Dedifferentiated amniotic fluid mesenchymal stem cell (primary cell): ENCODE data around the gene MBD4.
"Not testable (repeated sequence)": the region's sequence is repeated elsewhere in the genome, so short reads cannot be mapped to it uniquely, and the experiment has no call there.

Source experiments
- DNase-seq: peaks from one replicate; pipeline ENCODE4 v3.0.0-alpha.2; 2016; ENCODE audit errors: extremely low spot score

Gene MBD4

DNA sequence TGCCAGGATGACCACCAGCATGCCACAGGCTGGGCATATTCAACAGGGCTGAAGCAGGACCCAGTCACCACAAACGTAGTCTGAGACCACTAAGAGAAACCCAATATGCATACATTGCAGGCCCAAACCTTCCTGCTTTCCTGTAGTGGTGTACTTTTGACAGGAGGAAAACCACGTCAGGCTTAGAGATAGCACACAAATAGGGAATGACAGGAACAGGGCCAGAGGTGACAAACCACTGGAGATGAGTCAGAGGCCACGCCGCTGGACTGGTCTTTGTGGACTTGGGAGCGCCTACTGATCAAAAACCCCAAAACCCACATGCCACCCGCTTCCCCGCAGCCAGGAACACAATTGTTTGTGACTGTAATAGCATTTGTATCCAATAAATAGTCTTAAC, 7.7 kb downstream of the MBD4 start:
- no peak for DNase-seq

- DNase-seq = no peak
Observed at GRCh38 chr3:129429602-129430001, 10.1 kb downstream of the MBD4 start.

DNA sequence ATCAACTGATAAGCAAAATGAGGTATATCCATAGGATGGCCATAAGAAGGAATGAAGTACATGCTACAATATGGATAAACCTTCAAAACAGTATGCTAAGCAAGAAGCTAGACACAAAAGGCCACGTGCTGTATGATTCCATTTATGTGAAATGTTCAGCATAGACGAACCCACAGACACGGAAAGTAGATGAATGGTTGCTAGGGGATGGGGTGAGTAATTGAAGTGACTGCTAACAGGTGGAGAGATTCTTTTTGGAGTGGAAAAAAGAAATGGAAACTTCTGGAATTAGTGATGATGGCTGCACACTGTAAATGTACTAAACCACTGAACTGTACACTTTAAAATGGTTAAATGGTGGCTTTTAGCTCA, 10.7 kb downstream of the MBD4 start:
- no peak for DNase-seq

- DNase-seq = peak; percentile 89
Observed at GRCh38 chr3:129428376-129429079, 11.2 kb downstream of the MBD4 start, which contains the start of gene EFCAB12. TSS of gene EFCAB12 (minus strand) at chr3:129428636. CDS start at chr3:129428488, 148 bp downstream.

DNA sequence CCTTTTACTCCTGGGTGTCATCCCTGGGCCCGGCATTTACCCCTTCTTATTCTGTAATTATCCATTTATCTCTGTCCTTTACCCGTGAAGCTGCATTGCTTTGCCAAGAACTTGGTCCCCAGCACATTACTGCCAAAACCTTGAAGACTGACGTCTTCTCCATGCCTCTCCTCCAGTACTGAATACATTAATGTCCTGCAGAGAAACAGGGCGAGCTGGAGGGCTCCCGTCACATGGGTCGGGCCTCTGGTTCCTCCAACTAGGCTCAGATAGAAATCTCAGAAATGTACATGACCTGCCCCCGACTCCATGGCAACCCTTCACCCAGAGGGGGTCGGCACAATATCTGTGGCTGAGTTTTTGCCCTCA, 11.8 kb downstream of the MBD4 start:
- DNase-seq = no peak

DNA sequence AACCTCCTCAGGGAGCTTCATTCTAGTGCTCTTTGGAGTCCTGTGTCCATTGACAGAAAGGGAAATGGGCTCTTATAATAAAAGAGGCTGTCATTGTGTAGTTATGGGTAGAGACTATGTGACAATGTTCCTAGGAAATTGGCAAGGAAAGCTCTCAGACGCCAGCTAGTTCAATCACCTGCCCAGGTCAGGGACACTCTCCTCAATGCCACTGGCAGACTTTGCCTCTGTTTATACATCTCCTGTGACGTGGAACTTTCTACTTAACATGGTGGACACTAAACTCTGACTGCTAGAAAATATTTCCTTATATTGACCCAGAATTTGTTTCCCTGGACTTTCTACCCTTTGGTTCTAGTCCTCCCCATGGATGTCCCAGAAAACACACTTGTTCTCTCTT, 14.1 kb downstream of the MBD4 start:
- DNase-seq = no peak

- no peak for DNase-seq
Observed at GRCh38 chr3:129425213-129425612, 14.5 kb downstream of the MBD4 start.

DNA sequence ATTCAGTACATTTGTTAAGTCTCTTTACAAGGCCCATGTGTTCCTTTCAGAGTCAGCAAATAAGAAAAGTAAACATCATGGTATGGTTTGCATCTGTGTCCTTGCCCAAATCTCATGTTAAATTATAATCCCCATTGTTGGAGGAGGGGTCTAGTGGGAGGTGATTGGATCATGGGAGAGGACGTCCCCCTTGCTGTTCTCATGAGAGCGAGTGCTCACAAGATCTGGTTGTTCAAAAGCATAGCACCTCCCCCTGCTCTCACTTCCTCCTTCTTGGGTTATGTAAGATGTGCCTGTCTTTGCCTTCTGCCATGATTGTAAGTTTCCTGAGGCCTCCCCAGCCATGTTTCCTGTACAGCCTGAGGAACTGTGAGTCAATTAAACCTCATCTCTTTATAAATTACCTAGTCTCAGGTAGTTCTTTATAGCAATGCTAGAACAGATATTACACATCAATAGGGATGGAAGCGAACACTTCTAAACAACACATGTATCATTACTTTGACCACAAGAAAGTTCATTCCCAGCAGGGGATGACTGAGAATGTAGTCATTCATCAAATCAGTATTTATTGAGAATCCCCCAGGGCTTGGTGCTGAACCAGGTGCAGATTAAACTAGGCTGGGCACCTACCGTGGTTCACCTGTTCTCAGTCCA, 15.4 kb downstream of the MBD4 start:
- DNase-seq = no peak

DNA sequence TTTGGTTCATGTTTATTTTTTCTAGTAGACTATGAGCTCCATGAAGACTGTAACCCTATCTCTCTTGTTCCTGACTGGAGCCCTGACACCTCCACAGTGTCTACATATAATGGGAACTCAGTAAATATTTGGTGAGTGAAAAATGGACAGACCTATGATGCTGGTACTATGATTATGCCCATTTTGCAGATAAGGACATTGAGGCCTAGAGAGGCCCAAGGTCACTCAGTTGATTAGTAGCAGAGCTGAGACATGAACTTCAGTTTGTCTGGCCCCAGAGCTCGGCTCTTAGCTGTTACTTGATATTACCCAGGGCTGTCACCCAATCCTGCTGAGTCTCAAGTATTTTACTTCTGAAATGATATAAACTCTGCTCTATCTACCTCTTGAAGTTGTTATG, 16.9 kb downstream of the MBD4 start:
- DNase-seq = no peak

GRCh38 chr3:129421988-129422745, 17.6 kb downstream of the MBD4 start:
- no peak for DNase-seq

GRCh38 chr3:129421236-129421883, 18.4 kb downstream of the MBD4 start:
- DNase-seq = no peak

DNA sequence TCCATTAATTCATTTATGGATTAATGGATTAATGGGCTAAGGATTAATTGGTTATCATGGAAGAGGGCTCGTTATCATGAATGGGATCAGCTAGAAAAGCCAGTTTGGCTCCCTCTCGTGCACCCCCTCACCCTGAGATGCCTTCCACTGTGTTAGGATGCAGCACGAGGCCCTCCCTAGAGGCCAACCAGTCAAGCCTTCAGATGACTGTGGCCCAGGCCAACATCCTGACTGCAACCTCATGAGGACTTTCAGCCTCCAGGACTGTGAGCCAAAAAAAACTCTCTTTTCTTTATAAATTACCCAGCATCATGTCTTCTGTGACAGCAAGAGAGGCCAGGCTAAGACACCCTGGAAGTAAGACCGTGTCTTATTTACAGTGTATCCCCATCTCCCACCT, 20.3 kb downstream of the MBD4 start:
- no peak for DNase-seq

DNA sequence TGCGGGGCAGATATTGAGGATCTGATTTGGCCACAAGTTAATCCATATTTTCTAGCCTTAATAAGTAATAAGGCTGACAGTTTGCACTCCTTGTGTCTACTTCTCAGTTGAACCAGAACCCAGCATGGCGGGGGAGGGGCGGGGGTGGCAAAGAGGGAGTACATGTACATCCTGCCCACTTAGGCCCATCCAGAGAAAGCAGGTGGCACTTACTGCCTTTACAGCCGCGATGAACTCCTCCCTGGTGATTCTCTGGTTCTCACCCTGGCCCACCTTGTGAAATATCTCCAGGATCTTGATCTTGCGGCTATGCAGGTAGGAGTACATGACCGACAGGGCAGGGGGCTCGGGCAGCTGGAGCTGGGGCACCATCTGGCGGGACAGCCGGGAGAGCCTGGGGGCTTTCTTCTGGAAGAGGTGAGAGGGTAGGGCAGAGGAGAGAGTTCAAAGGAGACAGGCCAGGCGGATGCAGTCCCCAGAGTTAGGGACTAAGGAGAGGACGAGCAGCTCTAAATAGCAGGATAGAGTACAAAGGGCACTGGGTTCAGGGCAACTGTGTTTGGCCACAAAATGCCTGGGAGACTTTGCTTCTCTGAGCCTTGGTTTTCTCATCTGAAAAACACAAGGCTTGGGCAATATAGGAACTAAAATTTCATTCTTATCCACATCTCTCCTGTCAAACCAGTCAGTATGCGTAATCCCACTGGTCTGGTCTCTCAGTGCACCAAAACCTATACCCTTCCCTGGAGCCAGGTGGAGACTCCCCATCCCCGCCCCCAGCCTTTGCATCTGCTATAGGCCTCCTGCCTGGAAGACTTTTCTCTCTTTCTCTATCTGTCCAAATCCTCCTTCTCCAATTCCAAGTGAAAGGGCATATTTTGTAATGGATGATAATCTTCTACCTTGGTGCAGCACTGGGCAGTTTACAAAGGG, 21.4 kb downstream of the MBD4 start:
- DNase-seq = no peak

- DNase-seq = peak; percentile 34
Observed at GRCh38 chr3:129417326-129417725, 22.4 kb downstream of the MBD4 start.

DNA sequence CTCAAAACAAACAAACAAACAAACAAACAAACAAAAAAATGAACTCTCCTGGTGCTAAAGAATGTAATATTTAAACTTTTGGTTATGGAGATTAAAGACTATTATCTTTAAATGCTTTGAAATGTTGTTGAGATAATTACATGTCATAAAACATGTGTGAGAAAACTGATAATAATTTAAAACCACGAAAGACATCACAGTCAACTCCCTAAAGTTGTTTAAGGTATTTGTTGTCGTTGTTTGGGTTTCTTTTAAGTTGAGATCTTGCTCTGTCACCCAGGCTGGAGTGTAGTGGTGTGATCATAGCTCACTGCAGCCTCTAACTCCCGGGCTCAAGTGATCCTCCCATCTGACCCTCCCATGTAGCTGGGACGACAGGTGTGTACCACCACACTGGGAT, 23.3 kb downstream of the MBD4 start:
- DNase-seq = no peak

DNA sequence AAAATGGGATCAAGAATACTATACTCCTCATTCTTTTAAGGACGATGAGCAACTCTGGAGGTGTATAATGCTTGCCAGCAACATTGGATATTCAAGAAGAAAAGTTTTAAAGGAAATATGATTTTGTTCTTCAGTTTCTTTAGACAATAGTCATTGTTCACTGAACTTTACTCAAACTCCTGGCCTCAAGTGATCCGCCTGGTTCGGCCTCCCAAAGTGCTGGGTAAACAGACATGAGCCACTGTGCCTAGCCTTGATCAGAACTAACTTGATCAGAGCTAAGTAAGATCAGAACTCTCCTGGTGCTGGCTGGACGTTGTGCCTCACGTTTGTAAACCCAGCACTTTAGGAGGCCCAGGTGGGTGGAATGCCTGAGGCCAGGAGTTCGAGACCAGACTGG, 23.9 kb downstream of the MBD4 start:
- no peak for DNase-seq

DNA sequence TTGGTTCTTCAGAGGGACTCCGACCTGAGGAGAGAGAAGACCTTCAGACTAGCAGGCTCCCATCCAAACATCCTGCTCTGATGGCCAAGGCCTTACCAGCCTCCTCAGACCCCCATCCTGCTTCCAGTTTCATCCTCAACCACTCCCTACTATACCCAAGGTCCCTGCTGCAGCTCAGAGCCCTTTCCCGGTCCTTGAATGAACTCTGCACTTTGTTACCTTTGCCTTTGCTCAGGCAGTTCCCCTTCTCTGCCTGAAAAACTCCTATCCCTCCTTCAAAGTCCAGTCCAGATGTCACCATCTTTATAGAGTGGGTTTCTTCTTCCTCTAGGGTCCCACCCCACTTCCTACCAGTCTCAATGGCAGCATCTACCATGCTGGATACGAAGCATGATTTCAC, 24.4 kb downstream of the MBD4 start:
- DNase-seq = no peak

DNA sequence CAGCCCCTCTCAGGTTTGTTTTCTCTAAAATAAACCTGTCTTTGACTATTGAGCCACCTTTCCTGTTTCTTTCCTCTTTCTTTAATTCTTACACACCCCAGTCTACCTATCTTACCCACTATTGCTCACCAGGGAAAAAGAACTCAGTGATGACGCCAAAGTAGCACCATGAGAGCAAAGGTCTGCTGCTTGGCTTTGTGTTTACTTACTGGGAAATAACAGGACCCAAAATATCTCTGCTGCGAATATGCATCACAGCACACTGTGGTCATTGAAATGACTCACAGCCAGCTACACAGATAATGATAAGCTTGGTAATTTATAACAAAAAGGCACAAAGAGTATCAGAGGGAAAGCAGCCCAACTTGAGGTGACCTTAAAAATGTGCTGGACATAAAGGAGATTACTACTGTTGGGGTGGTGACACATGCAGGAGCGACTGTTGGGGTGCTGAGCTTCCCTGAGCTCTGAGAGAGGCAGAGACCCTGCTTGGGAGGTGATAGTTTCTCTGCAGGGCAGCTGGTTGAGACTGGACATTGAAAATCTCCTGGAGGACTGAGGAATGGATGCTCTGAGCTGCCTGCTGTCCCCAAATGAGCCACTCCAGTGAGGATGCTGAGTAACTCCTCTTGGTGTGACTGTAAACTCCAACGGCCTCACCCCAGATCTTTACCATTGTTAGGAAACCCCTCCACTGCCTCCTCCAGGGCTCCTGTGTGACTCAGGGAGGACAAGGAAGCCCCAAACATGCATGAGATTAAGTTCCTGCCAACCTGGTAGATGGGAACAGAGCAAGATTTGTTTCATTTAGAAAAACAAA, 25.9 kb downstream of the MBD4 start:
- peak; percentile 33 for DNase-seq

GRCh38 chr3:129413238-129413637, 26.5 kb downstream of the MBD4 start:
- not testable (repeated sequence) for DNase-seq

DNA sequence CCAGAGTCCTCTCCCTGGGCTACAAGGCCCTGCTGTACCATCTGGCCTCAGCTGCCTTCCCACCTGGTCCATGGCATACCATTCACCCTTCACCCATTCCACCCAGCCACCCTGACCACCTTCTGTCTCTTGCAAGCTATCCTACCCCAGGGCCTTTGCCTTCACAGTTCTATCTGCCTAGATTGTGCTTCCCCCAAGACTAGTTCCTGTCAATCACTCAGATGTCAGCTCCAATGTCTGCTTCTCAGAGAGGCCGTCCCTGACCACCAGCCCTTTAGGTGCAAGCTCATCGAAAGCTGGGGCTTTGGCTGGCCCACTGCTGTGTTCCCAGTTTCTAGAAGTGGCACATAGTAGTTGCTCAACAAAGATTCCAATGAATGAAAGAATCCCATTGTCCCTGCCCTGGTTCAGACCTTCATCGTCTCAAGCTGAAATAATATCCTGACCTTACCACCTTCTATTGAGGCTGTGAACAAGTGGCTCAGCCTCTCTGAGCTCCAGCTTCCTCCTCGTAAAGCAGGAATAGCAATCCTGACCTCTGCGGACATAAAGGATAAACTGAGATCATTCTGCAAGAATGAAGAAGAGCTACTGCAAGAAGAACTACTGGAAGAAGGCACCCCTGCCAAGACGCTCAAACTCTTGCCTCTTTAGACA, 27.1 kb downstream of the MBD4 start:
- no peak for DNase-seq
